AML-193 (cell line): ENCODE results near the gene PLAAT5.

Experiments used
- DNase-seq, 2 experiments: peaks; one replicate each; lab custom pipeline; 2025; lab: John Stamatoyannopoulos, UW

Gene PLAAT5

DNA sequence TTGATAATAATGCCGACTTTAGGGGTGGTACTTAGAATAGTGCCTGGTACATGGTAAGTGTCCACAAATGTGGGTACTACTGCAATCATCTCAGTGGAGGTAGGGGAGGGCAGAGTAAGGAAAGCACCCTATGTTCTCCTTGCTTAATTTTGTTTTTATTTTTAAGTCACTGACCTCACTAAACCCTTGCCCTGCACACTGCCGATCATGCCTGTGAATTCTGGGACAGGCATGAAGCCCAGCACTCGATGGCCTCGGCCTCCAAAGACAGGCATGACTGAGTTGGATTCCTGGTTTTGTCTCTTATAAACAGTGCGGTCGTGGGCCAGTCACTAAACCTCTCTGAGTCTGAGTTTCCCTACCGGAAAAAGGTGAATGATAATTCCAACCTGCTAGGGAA is 21.8 kb upstream of the PLAAT5 start:
- DNase-seq, result no peak

DNA sequence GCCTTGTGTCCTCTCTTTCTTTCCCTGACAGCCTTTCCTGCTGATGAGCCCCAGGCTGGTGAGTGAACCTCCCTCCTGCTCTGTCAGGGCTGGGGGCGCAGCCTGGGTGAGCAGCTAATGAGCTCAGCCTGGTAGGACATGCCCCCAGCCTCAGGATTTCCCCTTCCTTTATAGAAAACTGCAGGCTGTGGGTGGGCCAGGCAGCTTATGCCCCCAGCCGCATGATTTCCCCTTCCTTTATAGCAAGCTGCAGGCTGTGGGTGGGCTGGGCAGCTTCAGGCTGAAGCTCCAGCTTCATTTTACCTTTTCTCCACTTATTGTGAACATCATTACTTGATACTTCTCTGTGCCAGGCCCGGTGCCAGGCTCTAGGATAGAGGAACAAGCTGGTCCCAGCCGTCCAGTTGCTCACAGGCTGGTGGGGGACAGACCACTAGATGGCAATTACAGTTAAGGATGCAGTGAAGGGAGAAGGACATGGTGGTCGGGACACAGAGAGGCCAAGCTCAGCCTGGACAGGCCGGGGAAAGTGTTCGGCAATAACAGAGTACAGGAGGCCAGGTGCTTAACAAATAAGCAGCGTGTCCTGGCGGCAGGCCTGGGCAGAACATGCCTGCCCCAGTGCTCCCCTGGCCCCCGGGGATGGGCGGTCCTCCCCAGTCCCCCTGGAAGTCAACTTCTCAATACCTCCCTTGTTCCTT is 20.2 kb upstream of the PLAAT5 start:
- DNase-seq, result no peak

DNA sequence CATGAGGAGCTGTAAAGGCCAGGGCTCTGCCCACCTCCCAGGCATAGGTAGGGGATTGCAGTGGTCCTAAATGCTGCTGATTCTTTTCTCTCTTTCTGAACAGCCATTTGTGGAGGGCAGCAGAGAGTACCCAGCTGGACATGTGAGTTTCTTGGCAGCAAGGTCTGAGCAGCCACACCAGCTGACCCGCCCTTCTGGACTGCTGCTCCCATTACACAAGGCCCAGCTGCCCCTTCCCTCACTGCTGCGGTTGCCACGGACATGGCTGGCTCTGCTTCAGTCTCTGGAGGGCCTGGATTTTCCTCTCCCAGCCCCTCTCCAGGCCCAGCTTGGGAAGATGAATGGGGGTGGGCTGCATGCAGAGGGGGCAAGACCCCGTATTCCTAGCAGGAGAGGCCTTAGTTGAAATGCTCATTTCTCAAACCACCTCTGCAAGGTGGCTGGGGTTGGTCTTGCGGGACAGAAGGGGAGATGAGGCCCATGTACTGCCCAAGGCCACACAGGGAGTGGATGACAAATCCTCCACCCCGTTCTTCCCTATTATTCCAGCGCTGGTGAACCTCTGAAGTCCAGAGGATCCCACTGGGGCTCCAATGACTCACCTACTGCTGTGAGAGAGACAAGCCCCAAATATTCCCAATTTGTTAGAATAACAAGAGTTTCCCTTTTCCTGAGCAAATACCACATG is 19.5 kb upstream of the PLAAT5 start:
- no peak for DNase-seq

DNA sequence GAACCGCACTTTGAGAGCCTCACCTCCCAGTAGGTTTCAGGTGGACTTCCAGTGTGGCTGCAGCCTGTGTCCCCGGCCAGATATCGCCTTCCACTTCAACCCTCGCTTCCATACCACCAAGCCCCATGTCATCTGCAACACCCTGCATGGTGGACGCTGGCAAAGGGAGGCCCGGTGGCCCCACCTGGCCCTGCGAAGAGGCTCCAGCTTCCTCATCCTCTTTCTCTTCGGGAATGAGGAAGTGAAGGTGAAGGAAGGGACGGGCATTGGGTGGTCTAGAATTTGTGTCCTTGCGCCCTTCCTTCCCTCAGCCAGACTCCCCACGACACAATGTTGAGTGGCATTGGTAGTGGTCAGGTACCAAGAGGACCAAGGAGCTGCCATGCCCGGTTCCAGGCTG is 17.8 kb upstream of the PLAAT5 start:
- no peak for DNase-seq

DNA sequence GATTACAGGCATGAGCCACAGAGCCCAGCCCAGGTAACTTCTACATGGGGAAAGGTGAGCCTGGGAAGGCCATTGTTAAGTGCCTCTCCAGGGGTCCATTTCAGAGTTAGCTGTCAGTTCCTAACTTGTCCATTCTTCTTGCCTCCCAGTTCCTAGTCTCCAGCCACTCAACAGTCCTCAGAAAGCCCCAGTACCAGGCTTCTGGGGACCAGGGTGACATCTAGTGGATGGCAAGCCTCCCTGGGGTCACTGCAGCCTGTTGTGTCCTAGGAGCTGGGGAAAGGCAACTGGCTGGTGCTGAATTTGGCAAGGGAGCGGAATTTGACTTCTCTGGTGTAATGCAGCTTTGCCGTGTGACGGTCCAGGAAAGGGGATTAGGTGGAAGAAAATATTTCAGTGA is 17.0 kb upstream of the PLAAT5 start:
- peak; percentile 69 to 75 for DNase-seq

DNA sequence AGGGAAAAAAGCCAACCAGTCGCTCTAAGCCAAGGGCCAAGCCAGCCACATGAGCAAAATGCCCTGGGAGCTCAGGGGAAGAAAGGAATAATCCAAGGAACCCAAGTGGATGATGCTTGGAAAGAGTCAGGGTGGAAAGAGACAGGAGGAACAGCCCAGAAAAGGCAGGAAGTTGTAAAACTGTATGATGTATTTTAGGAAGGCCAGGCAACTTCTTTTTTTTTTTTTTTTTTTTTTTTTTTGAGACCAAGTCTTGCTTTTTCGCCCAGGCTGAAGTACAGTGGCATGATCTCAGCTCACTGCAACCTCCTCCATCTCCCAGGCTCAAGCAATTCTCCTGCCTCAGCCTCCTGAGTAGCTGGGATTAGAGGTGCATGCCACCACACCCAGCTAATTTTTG is 16.5 kb upstream of the PLAAT5 start:
- no peak for DNase-seq

DNA sequence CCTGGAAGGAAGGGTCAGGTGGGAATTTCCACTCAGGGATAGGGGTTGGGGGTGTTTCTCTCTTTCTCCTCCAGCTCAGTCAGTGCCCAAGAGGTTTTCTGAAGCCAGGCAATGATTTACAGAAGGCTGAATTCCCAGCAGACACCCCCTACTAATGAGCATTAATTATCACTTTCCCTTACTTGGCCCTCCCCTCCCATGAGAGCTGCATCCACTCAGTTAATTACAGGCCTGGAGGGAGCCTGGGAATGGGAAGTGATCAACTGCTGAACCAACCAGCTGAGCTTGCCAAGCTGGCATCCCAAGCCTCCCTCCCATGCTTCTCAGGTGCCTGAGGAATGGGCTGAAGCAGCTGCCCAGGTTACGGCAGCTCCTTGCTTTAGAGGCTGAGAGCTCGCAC is 15.9 kb upstream of the PLAAT5 start:
- no peak for DNase-seq

DNA sequence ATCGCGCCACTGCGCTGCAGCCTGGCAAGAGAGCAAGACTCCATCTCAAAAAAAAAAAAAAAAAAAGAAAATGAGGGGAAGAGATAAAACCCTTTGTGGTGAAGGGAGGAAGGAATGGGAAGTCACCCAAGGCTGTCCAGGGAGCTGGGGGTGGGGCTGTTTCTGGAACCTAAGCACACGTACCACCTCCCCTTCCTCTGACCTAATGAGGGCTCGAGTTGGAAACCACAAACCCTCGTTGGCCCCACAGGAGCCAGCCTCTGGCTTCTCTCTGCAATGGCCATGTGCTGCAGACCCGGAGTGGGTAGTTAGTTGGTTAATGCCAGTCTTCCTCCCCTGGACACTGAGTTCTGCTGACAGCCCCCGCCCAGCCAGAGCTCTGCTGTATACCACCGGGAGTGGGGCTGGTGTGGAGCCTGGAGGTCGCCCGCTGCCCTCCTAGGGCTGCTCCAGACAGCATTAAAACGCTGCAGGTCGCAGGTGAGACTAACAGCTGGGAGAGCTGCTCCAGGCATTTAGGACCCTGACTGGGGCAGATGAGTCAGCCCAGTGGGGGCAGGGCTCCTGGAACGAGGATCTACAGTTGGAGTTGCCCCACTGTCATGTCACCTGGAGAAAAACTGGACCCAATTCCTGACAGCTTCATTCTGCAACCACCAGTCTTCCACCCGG is 15.0 kb upstream of the PLAAT5 start, which contains the start of gene LGALS12:
Gene LGALS12, plus strand, starts transcription at position 228 of the 672 bp plus-strand sequence. Its CDS starts 375 bp downstream, at position 603.
- DNase-seq, result peak; percentile 93 to 95

DNA sequence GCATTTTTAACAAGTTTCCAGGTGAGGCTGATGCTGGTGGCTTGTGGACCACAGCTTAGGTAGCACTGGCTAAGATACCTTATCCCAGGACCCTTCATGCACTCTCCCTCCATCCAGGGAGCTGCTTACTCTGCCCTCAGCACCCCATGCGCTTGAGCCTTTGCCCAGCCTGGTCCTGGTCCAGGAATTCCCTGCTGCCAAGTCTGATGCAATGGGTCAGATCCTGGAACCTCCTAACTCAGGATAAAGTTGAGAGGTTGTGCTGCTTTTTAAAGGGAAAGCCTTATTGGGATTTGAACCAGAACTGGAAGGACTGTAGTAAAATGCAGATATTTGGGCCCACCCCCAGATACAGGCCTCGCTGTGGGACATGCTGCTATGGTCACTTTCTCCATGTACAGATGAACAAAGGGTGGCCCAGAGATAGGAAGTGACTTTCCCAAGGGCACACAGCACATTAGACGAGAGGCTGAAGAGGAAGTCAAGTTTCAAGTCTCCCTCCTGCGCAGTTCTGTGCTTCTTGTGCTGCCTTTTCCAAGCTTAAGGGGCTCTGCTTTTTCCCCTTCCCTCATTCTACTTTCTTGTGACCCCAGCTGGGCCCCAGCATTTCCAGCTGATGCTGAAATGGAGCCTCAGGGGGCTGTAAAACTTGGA is 14.1 kb upstream of the PLAAT5 start:
- DNase-seq, result peak in 1 of 2 experiments; percentile 16

DNA sequence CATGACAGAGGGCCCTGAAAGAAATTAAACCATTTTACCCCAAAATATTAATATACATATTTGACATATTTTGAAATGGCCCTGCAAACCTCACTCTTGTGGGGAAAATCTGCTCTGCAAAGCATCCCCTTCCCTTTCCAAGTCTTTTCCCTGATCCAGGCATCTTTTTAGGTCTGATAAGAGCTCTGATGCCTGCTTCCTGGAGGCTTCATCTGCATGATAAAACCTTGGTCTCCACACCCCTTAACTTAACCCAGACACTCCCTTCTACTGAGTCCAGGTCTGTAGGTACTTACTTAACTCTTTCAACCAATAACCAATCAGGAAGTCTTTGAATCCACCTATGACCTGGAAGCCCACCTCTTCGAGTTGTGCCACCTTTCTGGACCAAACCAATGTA is 13.1 kb upstream of the PLAAT5 start:
- DNase-seq, result no peak

DNA sequence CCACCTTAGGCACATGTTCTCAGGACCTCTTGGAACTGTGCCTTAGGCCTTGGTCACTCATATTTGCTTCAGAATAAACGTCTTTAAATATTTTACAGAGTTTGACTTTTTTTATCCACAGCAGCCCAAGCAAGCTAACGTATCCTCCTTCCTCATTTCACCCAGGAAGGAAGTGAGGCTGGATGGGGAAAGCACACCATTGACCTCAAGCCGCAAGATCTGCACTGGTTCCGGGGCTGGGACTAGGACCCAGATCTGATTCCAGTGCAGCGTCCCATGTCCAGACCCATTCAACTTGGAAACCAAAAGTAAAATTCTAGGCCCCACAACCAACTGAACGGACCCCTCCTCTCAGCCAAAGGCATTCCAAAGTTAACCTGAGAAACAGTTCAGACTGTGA is 12.5 kb upstream of the PLAAT5 start:
- peak; percentile 86 to 88 for DNase-seq

DNA sequence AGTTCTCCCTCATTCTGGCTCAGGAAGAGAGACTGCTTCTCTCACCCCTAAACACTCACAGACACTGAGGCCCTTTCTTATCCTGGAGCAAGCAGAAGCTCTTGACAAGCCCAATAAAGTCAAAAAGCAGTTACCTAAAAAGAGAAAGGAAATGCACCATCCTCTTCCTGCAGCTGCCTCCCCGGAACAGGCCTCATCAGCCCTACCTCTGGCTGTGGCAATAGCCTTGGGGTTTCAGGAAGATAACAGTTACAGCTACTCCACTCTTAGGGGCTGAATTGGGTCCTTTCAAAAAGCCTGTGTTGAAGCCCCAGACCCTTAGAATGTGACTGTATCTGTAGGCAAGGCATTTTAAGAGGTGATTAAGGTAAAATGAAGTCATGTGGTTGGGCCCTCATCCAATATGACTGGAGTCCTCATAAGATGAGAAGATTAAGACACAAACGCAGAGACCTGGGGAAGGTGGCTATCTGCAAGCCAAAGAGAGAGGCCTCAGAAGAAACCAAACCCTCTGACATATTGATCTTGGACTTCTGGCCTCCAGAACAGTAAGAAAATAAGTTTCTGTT is 11.4 kb upstream of the PLAAT5 start:
- DNase-seq, result peak; percentile 50 to 51

DNA sequence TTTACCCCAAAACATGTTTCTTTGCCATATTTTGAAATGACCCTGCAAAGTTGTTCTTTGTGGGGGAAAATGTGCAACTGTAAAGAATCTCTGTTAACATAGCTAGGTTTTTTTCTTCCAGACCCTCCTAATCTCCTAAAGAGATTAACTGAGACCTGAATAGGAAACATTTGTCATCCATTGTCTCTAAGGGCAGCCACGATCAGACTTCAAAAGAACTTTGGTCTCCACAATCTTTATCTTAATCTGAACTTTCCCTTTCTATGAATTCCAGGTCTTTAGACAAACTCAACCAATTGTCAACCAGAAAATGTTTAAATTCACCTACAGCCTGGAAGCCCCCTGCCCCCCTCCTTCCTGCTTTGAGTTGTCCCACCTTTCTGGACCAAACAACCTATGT is 10.3 kb upstream of the PLAAT5 start:
- DNase-seq, result no peak

DNA sequence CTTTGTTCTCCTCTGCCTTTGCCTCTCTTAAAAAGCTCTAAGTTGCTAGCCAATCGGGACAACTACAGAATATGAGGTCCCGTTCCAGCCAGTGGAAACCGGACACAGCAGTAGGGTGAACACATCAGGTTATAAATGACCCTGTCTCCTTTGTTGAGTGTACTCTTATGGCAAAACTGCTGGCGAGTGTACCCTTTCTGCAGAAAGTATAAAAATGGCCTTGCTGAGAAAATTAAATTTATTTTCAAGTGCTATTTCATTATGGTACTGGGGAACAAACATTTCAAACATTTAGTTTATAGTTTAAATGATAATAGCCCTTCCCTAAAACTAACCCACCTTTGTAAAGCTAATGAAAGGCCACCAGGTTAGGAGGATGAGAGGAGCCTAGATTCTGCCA is 8.9 kb upstream of the PLAAT5 start:
- no peak for DNase-seq

DNA sequence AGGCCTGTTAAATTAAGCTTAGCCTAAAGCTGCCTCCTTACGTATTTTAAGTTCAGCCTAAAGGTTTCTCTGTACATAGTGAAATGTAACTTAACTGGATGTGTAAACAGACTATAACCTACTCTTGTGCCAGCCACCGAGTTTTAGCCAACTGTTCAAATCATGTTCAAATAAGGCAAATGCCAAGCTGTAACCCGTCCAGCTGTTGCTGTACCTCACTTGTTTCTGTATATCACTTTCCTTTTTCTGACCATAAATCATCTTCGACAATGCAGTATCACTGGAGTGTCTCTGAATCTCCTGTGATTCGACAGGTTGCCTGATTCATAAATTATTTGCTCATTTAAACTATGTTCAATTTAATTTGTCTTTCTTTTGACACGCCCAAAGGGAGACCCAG is 4.0 kb upstream of the PLAAT5 start:
- no peak for DNase-seq

DNA sequence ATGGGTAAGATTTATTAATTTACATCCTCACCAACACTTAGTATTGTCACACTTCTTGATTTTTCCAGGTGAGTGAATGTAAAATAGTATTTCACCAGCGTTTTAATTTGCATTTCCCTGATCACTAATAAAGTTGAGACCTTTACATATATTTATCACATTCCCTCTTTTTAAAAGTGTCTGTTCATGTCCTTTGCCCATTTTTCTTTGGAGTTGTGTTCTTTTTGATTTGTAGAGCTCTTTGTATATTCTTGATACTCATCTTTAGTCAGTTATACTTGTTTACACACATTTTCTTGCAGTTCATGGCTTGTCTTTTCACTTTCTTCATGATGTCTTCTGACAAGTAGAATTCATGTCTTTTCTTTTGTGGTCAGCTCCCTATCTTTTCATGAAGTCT is 2.2 kb upstream of the PLAAT5 start:
- DNase-seq, result no peak

DNA sequence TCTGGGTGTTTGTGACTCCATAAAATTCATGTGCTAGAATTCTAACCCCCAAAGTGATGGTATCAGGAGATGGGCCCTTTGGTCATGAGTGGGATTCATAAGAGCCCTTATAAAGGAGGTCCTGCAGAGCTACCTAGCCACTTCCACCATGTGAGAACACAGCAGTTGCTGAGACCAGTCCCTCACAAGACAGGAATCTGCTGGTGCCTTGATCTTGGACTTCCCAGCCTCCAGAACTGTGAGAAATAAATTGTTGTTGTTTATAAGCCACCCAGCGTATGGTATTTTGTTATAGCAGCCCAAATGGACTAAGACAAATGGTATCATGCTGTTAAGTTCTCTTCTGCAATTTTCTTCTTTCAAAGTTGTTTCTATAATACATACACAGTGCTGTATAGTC is 1.5 kb upstream of the PLAAT5 start:
- no peak for DNase-seq

DNA sequence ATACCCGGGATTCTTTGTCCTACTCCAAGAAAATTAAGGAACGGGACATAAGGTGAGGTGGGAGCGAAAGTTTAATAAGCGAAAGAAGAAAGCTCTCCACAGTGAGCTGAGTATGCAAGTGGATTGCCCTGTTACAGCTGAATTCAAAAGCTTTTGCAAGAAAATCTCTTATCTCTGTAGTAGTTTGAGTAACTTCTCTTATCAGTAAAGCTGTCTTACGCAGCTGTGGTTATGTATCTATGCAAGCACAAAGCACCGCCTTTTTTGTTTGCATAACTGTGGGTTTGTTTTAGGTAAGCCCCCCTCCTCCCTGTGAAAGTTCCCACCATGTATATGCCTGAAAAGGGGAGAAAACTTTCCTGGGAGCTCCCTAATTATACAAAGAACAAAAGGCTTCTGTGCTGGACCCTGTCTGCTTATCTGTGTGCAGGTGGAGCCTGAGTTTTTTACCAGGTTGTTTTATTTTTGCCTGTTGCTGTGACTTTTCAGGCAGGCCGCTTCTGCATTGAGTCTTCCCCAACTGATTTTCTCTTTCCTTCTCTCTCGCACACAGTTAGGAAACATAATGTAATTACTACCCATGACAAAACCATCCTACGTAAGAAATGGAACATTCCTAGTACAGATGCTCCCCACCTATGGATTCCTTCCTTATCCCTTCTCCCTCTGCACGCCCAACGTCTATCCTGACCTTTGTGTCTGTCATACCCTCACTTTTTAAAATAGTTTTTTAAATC is 837 bp upstream of the PLAAT5 start:
- peak in 1 of 2 experiments; percentile 12 for DNase-seq

DNA sequence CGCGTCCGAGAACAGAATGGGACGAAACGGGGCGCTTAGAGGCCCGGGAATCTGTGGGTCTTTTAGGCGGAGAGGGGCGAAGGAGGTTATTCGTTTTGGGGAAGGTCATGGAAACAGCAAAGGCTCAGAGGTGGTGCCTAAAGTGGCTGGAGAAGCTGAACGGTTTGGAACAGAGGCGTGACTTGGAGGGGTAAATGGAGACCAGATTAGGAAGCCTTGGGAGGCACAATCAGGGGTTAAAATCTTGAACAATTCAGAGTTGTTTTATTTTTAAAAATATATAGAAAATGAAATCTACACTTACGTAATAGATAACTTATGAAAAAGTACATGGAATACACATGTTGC is 247 bp upstream of the PLAAT5 start:
- DNase-seq, result no peak

DNA sequence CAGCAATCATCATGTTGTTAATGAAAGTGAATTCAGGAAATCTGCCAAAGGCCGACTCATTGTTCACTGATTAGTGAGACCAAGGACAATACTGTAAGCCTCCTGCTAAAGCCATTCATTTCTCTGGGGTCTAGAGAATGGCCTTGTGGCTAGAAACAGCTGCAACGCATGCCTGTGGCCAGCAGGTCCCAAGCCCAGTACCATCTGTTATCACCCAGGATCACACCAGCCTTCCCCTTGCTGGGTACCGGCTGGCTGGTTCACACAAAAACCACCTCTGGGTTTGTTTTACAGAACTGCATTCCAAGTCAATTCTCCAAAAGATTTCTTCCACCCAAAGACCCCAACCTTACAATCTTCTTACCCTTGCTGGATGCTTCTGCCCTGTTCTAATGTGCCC is 1.1 kb downstream of the PLAAT5 start:
- DNase-seq, result no peak

DNA sequence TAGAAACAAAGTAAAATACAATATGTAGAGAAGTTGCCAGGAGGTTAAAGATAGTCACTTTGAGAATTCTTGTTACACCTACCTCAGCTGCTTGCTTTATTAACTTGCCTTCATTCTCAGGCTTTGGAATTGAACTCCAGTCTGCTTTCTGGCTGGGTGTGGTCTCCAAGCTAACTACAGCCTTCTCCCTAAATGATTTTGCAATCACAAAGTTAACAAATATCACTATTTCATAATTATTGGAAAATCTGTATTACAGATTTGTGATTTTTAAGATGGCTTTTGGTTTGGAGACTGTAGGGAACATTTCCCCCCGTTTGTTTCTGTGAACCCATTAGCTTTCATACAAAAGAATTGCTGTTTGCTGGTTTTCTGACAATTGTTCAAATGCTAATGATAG is 2.2 kb downstream of the PLAAT5 start:
- no peak for DNase-seq

DNA sequence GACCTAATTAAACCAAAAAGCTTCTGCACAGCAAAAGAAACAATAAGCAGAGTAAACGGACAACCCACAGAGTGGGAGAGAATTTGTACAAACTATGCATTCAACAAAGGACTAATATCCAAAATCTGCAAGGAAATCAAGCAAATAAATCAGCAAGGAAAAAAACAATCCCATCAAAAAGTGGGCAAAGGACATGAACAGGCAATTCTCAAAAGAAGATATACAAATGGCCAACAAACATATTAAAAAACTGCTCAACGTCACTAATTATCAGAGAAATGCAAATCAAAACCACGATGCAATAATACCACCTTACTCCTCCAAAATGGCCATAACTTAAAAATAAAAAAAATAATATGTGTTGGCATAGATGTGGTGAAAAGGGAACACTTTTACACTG is 5.2 kb downstream of the PLAAT5 start:
- DNase-seq, result no peak
